HepG2 (cell line): Measurements from ENCODE around the gene FAM228A. TPM values are rescaled to one million over a fixed set of nuclear protein-coding genes. Genes with fewer than 3 reads are reported as not detected.

Source experiments
- ATAC-seq: fragments of 200-7000 bp; cut with Tn5 transposase; 3 replicates; pipeline ENCODE4 v1.9.1; 2020; ENCODE audit warnings: mild to moderate bottlenecking, moderate library complexity
- BruUV-seq: library from RNA; stranded (reverse); fragments of 400-500 nt; replicated peaks from 2 replicates; lab custom pipeline; 2021; lab: Mats Ljungman, UMichigan
- CTCF ChIA-PET: fragments of 300-600 bp; formaldehyde crosslinking; extraction: SDS; loops from one replicate; lab custom pipeline; 2021; ENCODE audit warnings: low total read pairs, inconsistent platforms, low intra/inter-chr PET ratio; lab: Yijun Ruan, JAX
- POLR2A ChIA-PET: fragments of 350-600 bp; sonication (Branson Sonifier 250); formaldehyde crosslinking; loops from one replicate; lab custom pipeline; 2020; ENCODE audit warnings: antibody characterized with exemption, inconsistent platforms; lab: Yijun Ruan, JAX
- DNase-seq: peaks from one replicate; pipeline ENCODE4 v3.0.0-alpha.2; 2015; ENCODE audit warnings: low spot score
- FAIRE-seq: peaks from 3 replicates; lab custom pipeline; 2011; peaks lifted over from hg19 to GRCh38; lab: Jason Lieb, UNC
- H2AFZ ChIP-seq: one replicate; pipeline ENCODE4 v1.6.1; 2011; ENCODE audit warnings: low read length, inconsistent platforms
- H3K27ac ChIP-seq: fragments of 300-600 bp; 3 replicates; pipeline ENCODE4 v1.8.0; 2011; ENCODE audit warnings: mixed run types, mild to moderate bottlenecking, mixed read lengths, low read length, inconsistent platforms; ENCODE audit not compliant: insufficient read depth; ENCODE audit errors: extremely low read length
- H3K27me3 ChIP-seq, 2 experiments: fragments of 200-600 bp in 1 of 2; 2 replicates in 1 of 2; 3 replicates in 1 of 2; pipeline versions ENCODE4 v1.6.0 to v1.8.0; 2011; ENCODE audit warnings: low read length in 2 of 2, mild to moderate bottlenecking in 2 of 2, moderate library complexity in 2 of 2, inconsistent platforms in 1 of 2; ENCODE audit not compliant: insufficient read depth in 2 of 2, control insufficient read depth in 1 of 2
- H3K36me3 ChIP-seq, 2 experiments: fragments of 200-600 bp in 1 of 2; replicated peaks in 1 of 2; 2 replicates in 1 of 2; 3 replicates in 1 of 2; pipeline versions ENCODE4 v1.5.1 to v1.8.0; 2011; ENCODE audit warnings: low read length in 2 of 2, inconsistent platforms in 1 of 2; ENCODE audit not compliant: insufficient read depth in 2 of 2, control insufficient read depth in 1 of 2
- H3K4me1 ChIP-seq: 2 replicates; pipeline ENCODE4 v1.5.1; 2012; ENCODE audit warnings: low read length, inconsistent platforms; ENCODE audit not compliant: insufficient read depth
- H3K4me2 ChIP-seq: 2 replicates; pipeline ENCODE4 v1.6.0; 2011; ENCODE audit warnings: low read depth, low read length, inconsistent platforms
- H3K4me3 ChIP-seq, 3 experiments: fragments of 200-600 bp in 1 of 3; sonication (generic), shearing (Covaris generic) in 1 of 3; replicated peaks in 1 of 3; 2 replicates each; pipeline ENCODE4 v1.5.1; 2011 to 2016; ENCODE audit warnings: low read length in 3 of 3, inconsistent platforms in 2 of 3, low read depth in 2 of 3, mild to moderate bottlenecking in 2 of 3, control low read depth in 1 of 3, mixed read lengths in 1 of 3; ENCODE audit not compliant: insufficient read depth in 1 of 3
- H3K79me2 ChIP-seq: one replicate; pipeline ENCODE4 v1.6.1; 2011; ENCODE audit warnings: low read length, inconsistent platforms; ENCODE audit not compliant: insufficient read depth
- H3K9ac ChIP-seq: 2 replicates; pipeline ENCODE4 v1.6.0; 2011; ENCODE audit warnings: mild to moderate bottlenecking, low read depth, low read length, inconsistent platforms; ENCODE audit not compliant: insufficient read depth
- H3K9me3 ChIP-seq: 2 replicates; pipeline ENCODE4 v1.5.1; 2012; ENCODE audit warnings: mild to moderate bottlenecking, low read length
- H4K20me1 ChIP-seq: 2 replicates; pipeline ENCODE4 v1.6.0; 2011; ENCODE audit warnings: inconsistent platforms, mild to moderate bottlenecking, low read length, moderate library complexity; ENCODE audit not compliant: insufficient read depth
- ARHGAP35 ChIP-seq: sonication (generic); formaldehyde crosslinking; IDR thresholded peaks from 2 replicates; pipeline ENCODE4 v1.9.0; 2022; ENCODE audit warnings: mild to moderate bottlenecking, inconsistent platforms, moderate library complexity, missing genetic modification reagents, borderline replicate concordance
- CEBPG ChIP-seq: IDR thresholded peaks from 2 replicates; pipeline ENCODE4 v1.6.1; 2016
- GZF1 ChIP-seq: sonication (generic); formaldehyde crosslinking; IDR thresholded peaks from 2 replicates; pipeline ENCODE4 v1.5.1; 2020; ENCODE audit warnings: mild to moderate bottlenecking, missing genetic modification reagents
- KDM3A ChIP-seq: IDR thresholded peaks from 2 replicates; pipeline ENCODE4 v1.6.1; 2018; ENCODE audit warnings: low read depth, missing compliant biosample characterization
- PRMT3 ChIP-seq: sonication (generic); formaldehyde crosslinking; IDR thresholded peaks from 2 replicates; pipeline ENCODE4 v1.8.1; 2022; ENCODE audit warnings: low read depth, mild to moderate bottlenecking, moderate library complexity, missing genetic modification reagents, borderline replicate concordance
- RORA ChIP-seq: sonication (generic); formaldehyde crosslinking; IDR thresholded peaks from 2 replicates; pipeline ENCODE4 v1.5.0; 2020; ENCODE audit warnings: mild to moderate bottlenecking, missing genetic modification reagents, moderate library complexity
- SRSF9 ChIP-seq: fragments of 200-400 bp; formaldehyde crosslinking; IDR thresholded peaks from 2 replicates; pipeline ENCODE4 v1.6.1; 2018; ENCODE audit warnings: borderline replicate concordance, mild to moderate bottlenecking, low read depth, low read length; ENCODE audit not compliant: insufficient read depth, poor library complexity, severe bottlenecking
- SUZ12 ChIP-seq: fragments of 150-350 bp; IDR thresholded peaks from 2 replicates; pipeline ENCODE4 v1.6.1; 2014; ENCODE audit warnings: low read depth, low read length
- THYN1 ChIP-seq: sonication (generic); formaldehyde crosslinking; IDR thresholded peaks from 2 replicates; pipeline ENCODE4 v1.8.1; 2023; ENCODE audit warnings: low read depth, mild to moderate bottlenecking, moderate library complexity, missing genetic modification reagents, borderline replicate concordance
- YEATS4 ChIP-seq: sonication (generic); formaldehyde crosslinking; IDR thresholded peaks from 2 replicates; pipeline ENCODE4 v1.4.0; 2020; ENCODE audit warnings: missing genetic modification reagents, borderline replicate concordance
- ZNF180 ChIP-seq: sonication (generic); formaldehyde crosslinking; IDR thresholded peaks from 2 replicates; pipeline ENCODE4 v1.4.0; 2020; ENCODE audit warnings: low read depth, missing genetic modification reagents, borderline replicate concordance
- ZNF260 ChIP-seq: sonication (generic); formaldehyde crosslinking; IDR thresholded peaks from 2 replicates; pipeline ENCODE4 v1.4.0; 2020; ENCODE audit warnings: missing genetic modification reagents, low read depth, mild to moderate bottlenecking, borderline replicate concordance
- ZNF282 ChIP-seq: fragments of 450-650 bp; IDR thresholded peaks from 2 replicates; pipeline ENCODE4 v1.6.1; 2018; ENCODE audit not compliant: partially characterized antibody
- ZNF354B ChIP-seq: sonication (generic); formaldehyde crosslinking; IDR thresholded peaks from 2 replicates; pipeline ENCODE4 v1.8.0; 2022; ENCODE audit warnings: mild to moderate bottlenecking, missing genetic modification reagents
- ZNF7 ChIP-seq: IDR thresholded peaks from 2 replicates; pipeline ENCODE4 v1.6.1; 2016; ENCODE audit warnings: missing biosample characterization, missing genetic modification reagents
- WGBS: methylation state at CpG from one replicate; pipeline ENCODE4 v1.1.6; 2017; ENCODE audit warnings: low lambda C conversion rate; 5-methylcytosine and 5-hydroxymethylcytosine counted together
- in situ Hi-C: cut with HindIII; loops from 2 replicates; pipeline ENCODE4 v1.10.0; 2017; ENCODE audit warnings: low pct_unique_long_range_greater_than_20kb; ENCODE audit not compliant: extremely low pct_ligation_motif_present
- intact Hi-C: fragments of 100-400 bp; cut with micrococcal nuclease; formaldehyde crosslinking; loops from one replicate; pipeline ENCODE4 v1.10.0; 2022; ENCODE audit not compliant: unreplicated experiment
- polyA plus RNA-seq, 8 experiments: library from polyadenylated mRNA; depleted of rRNA in 3 of 8; stranded (reverse) in 7 of 8; unstranded in 1 of 8; fragments of >200 nt; fragmentation: Illumina TruSeq in 4 of 8; extraction: Trizol in 4 of 8; gene quantifications; 2 replicates each; pipeline versions ENCODE4 v1.2.1 to v1.2.3, GENCODE V29; 2011 to 2016; ENCODE audit warnings: low read depth in 4 of 8, missing spikeins in 1 of 8, mixed read lengths in 1 of 8; ENCODE audit not compliant: insufficient read depth in 1 of 8
- total RNA-seq, 5 experiments: library from RNA; depleted of rRNA; stranded (reverse); fragments of >200 nt; fragmentation: Illumina TruSeq; extraction: Trizol; gene quantifications; 2 replicates each; pipeline ENCODE4 v1.2.3, GENCODE V29; 2016; ENCODE audit warnings: low read depth in 1 of 5

FAM228A gene
- total and polyA plus RNA-seq, 2 of the 13 experiments (the other 11 are each of a cell fraction or from before 2014, with no cell fraction given) = not detected

GRCh38 chr2:24206242-24206641, 31.4 kb downstream of the FAM228A start:
- FAIRE-seq = no peak
- no peaks in the 10 kb centered on the region for H3K4me1 ChIP-seq
- intact Hi-C loops = no loop called here
- no peak overlapping the region for H3K9ac ChIP-seq
- H3K4me3 ChIP-seq = no peak overlapping the region
- H3K27ac ChIP-seq = no peak overlapping the region
- POLR2A ChIA-PET = no interaction called here
- no peak for ATAC-seq
- no peak for TF ChIP-seq ARHGAP35 (CRISPR knock-in tag)
- no peak for TF ChIP-seq CEBPG
- TF ChIP-seq ZNF180 (CRISPR knock-in tag) = no peak
- TF ChIP-seq YEATS4 (CRISPR knock-in tag) = no peak
- no peak for TF ChIP-seq ZNF354B
- no peak for TF ChIP-seq ZNF260 (CRISPR knock-in tag)
- TF ChIP-seq PRMT3 (CRISPR knock-in tag) = no peak
- TF ChIP-seq SUZ12 = no peak
- no peak for TF ChIP-seq ZNF282
- TF ChIP-seq THYN1 = no peak
- no peak for TF ChIP-seq SRSF9
- no peak for TF ChIP-seq ZNF7
- no peak for TF ChIP-seq RORA
- TF ChIP-seq GZF1 (CRISPR knock-in tag) = no peak
- no peak for TF ChIP-seq KDM3A
- no TSS peak for BruUV-seq
- no peak overlapping the region for H2AFZ ChIP-seq
- no peak for DNase-seq
- no peaks in the 10 kb centered on the region for H4K20me1 ChIP-seq
- H3K27me3 ChIP-seq = no peaks in the 10 kb centered on the region
- 90% methylated on average over 6 of the region's 6 CpGs for WGBS
- H3K9me3 ChIP-seq = no peaks in the 10 kb centered on the region
- peaks cover 2 to 11% of the 10 kb centered on the region in 2 experiments; a peak in 4 of 5 replicates for H3K36me3 ChIP-seq
- in situ Hi-C loops = no loop called here
- H3K4me2 ChIP-seq = no peak overlapping the region
- H3K79me2 ChIP-seq = no peaks in the 10 kb centered on the region
- CTCF ChIA-PET = no interaction called here
